DOHH2 (cell line): ENCODE data around the gene RBKS.

ENCODE experiments used
- H3F3A ChIP-seq: fragments of 200-600 bp; sonication (generic), shearing (Covaris generic); 2 replicates; pipeline ENCODE4 v1.6.0; 2016; ENCODE audit warnings: antibody characterized with exemption, mild to moderate bottlenecking; ENCODE audit not compliant: control insufficient read depth, insufficient read depth
- H3K27ac ChIP-seq: fragments of 200-600 bp; sonication (generic); 2 replicates; pipeline ENCODE4 v1.5.1; 2014; ENCODE audit warnings: low read depth, mild to moderate bottlenecking, low read length, moderate library complexity
- H3K27me3 ChIP-seq: fragments of 200-600 bp; sonication (generic); 2 replicates; pipeline ENCODE4 v1.6.1; 2014; ENCODE audit warnings: mild to moderate bottlenecking, low read length, mixed read lengths; ENCODE audit not compliant: control insufficient read depth
- H3K36me3 ChIP-seq: fragments of 200-600 bp; sonication (generic); 2 replicates; pipeline ENCODE4 v1.6.1; 2014; ENCODE audit warnings: mild to moderate bottlenecking, low read length, moderate library complexity, mixed read lengths; ENCODE audit not compliant: control insufficient read depth
- H3K4me1 ChIP-seq: fragments of 200-600 bp; sonication (generic); 2 replicates; pipeline ENCODE4 v1.6.1; 2014; ENCODE audit warnings: mild to moderate bottlenecking, low read length, mixed read lengths; ENCODE audit not compliant: control insufficient read depth
- H3K4me2 ChIP-seq: fragments of 200-600 bp; sonication (generic); 2 replicates; pipeline ENCODE4 v1.6.0; 2014; ENCODE audit warnings: mild to moderate bottlenecking, low read length, moderate library complexity
- H3K4me3 ChIP-seq: fragments of 200-600 bp; sonication (generic); 2 replicates; pipeline ENCODE4 v1.5.1; 2014; ENCODE audit warnings: mild to moderate bottlenecking, low read length, mixed read lengths
- H3K79me2 ChIP-seq: fragments of 200-600 bp; sonication (generic); 2 replicates; pipeline ENCODE4 v1.6.1; 2014; ENCODE audit warnings: mild to moderate bottlenecking, low read length, mixed read lengths; ENCODE audit not compliant: control insufficient read depth
- H3K9me2 ChIP-seq: fragments of 200-600 bp; sonication (generic); replicated peaks from 2 replicates; pipeline ENCODE4 v1.6.1; 2014; ENCODE audit warnings: mild to moderate bottlenecking, low read length, mixed read lengths; ENCODE audit not compliant: control insufficient read depth
- H3K9me3 ChIP-seq: fragments of 200-600 bp; sonication (generic); 2 replicates; pipeline ENCODE4 v1.6.1; 2014; ENCODE audit warnings: antibody characterized with exemption, low read length, mixed read lengths; ENCODE audit not compliant: control insufficient read depth, insufficient read depth
- H4K20me1 ChIP-seq: fragments of 200-600 bp; sonication (generic); 2 replicates; pipeline ENCODE4 v1.6.0; 2014; ENCODE audit warnings: low read depth, mild to moderate bottlenecking, antibody characterized with exemption, low read length, moderate library complexity; ENCODE audit not compliant: control insufficient read depth, insufficient read depth
- EZH2phosphoT487 ChIP-seq: fragments of 200-600 bp; sonication (generic); IDR thresholded peaks from 2 replicates; pipeline ENCODE4 v1.6.1; 2017; ENCODE audit warnings: borderline replicate concordance, mild to moderate bottlenecking, antibody characterized with exemption, low read length, moderate library complexity, mixed read lengths
- TF ChIP-seq, protein P1 (sequence below): fragments of 200-600 bp; sonication (generic); IDR thresholded peaks from one replicate; pipeline ENCODE4 v1.5.1; 2014; ENCODE audit warnings: antibody characterized with exemption, mild to moderate bottlenecking, low read depth, low read length; ENCODE audit not compliant: poor library complexity, severe bottlenecking

The RBKS gene

GRCh38 chr2:27888790-27889189, 1.4 kb downstream of the RBKS start:
- H3K9me3 ChIP-seq = no peaks in the 10 kb centered on the region
- H4K20me1 ChIP-seq = no peaks in the 10 kb centered on the region
- peaks cover 5% of the 10 kb centered on the region; the same call in 1 of the 2 replicates for H3F3A ChIP-seq
- H3K4me2 ChIP-seq = peak overlapping the region; percentile 81
- H3K27me3 ChIP-seq = no peaks in the 10 kb centered on the region
- H3K36me3 ChIP-seq = peaks cover 4% of the 10 kb centered on the region; the same call in 1 of the 2 replicates
- H3K4me1 ChIP-seq = peaks cover 53% of the 10 kb centered on the region
- H3K27ac ChIP-seq = no peak overlapping the region
- TF ChIP-seq, protein P1, sequence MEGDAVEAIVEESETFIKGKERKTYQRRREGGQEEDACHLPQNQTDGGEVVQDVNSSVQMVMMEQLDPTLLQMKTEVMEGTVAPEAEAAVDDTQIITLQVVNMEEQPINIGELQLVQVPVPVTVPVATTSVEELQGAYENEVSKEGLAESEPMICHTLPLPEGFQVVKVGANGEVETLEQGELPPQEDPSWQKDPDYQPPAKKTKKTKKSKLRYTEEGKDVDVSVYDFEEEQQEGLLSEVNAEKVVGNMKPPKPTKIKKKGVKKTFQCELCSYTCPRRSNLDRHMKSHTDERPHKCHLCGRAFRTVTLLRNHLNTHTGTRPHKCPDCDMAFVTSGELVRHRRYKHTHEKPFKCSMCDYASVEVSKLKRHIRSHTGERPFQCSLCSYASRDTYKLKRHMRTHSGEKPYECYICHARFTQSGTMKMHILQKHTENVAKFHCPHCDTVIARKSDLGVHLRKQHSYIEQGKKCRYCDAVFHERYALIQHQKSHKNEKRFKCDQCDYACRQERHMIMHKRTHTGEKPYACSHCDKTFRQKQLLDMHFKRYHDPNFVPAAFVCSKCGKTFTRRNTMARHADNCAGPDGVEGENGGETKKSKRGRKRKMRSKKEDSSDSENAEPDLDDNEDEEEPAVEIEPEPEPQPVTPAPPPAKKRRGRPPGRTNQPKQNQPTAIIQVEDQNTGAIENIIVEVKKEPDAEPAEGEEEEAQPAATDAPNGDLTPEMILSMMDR = no peak
- TF ChIP-seq EZH2phosphoT487 = no peak
- peaks cover 29% of the 10 kb centered on the region for H3K79me2 ChIP-seq
- H3K9me2 ChIP-seq = no peaks in the 10 kb centered on the region
- H3K4me3 ChIP-seq = peak overlapping the region; percentile 93

- TF ChIP-seq EZH2phosphoT487 = no peak
- TF ChIP-seq, protein P1 = no peak
- H4K20me1 ChIP-seq = no peaks in the 10 kb centered on the region
- H3K4me2 ChIP-seq = peak overlapping the region; percentile 14; the same call in 1 of the 2 replicates
- no peaks in the 10 kb centered on the region for H3K27me3 ChIP-seq
- H3K79me2 ChIP-seq = peaks cover 25% of the 10 kb centered on the region
- H3K27ac ChIP-seq = no peak overlapping the region
- H3K4me3 ChIP-seq = no peak overlapping the region
- no peaks in the 10 kb centered on the region for H3K9me3 ChIP-seq
- H3K9me2 ChIP-seq = no peaks in the 10 kb centered on the region
- H3F3A ChIP-seq = peaks cover 5% of the 10 kb centered on the region; the same call in 1 of the 2 replicates
- peaks cover 47% of the 10 kb centered on the region for H3K4me1 ChIP-seq
- peaks cover 4% of the 10 kb centered on the region; the same call in 1 of the 2 replicates for H3K36me3 ChIP-seq
These were observed 2.4 kb downstream of the RBKS start for GRCh38 chr2:27887830-27888229.

DNA sequence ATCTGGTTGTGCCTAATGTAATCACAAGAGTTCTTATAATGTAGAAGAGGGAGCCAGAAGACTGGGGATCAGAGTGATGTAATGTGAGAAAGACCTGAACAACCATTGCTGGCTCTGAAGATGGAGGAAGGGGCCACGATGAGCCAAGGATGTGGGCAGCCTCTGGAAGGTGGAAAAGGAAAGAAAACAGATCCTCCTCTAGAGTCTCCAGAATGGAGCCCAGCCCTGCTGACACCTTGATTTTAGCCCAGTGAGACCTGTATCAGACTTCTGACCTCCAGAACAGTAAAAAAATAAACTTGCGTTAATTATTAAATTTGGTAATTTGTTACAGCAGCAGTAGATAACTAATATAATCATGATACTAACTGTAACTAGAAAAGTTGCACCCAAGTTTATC, 3.1 kb downstream of the RBKS start:
- peaks cover 4% of the 10 kb centered on the region; the same call in 1 of the 2 replicates for H3K36me3 ChIP-seq
- H3K27ac ChIP-seq = no peak overlapping the region
- H3K4me1 ChIP-seq = peaks cover 40% of the 10 kb centered on the region
- no peaks in the 10 kb centered on the region for H3K27me3 ChIP-seq
- peaks cover 18% of the 10 kb centered on the region for H3K79me2 ChIP-seq
- H3F3A ChIP-seq = peaks cover 5% of the 10 kb centered on the region; the same call in 1 of the 2 replicates
- H3K4me2 ChIP-seq = no peak overlapping the region
- no peaks in the 10 kb centered on the region for H3K9me3 ChIP-seq
- H4K20me1 ChIP-seq = no peaks in the 10 kb centered on the region
- no peak overlapping the region for H3K4me3 ChIP-seq
- no peak for TF ChIP-seq EZH2phosphoT487
- H3K9me2 ChIP-seq = no peaks in the 10 kb centered on the region

DNA sequence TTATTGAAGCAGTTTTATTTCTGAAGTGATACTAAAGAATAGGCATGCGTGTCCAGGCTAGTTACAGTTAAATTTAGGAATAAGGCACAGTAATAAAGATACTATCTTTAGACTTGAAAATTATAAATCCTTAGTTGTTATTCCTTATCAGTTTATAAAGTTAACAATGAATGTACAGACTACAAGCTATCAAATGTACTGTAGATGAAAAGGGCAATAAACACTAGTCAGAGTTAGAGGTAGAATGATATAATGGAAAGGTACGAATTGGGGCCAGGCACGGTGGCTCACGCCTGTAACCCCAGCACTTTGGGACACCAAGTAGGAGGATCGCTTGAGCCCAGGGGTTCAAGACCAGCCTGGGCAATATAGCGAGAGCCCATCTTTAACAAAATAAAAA, 3.9 kb downstream of the RBKS start:
- TF ChIP-seq, protein P1 = no peak
- TF ChIP-seq EZH2phosphoT487 = no peak
- Histone ChIP-seq H3K9me2 (no peaks in the 10 kb centered on the region), H3K27ac (no peak overlapping the region), H3K27me3 (no peaks in the 10 kb centered on the region), H3K36me3 (peaks cover 4% of the 10 kb centered on the region; the same call in 1 of the 2 replicates), H3K9me3 (no peaks in the 10 kb centered on the region), H3K79me2 (peaks cover 10% of the 10 kb centered on the region), H3F3A (peaks cover 3% of the 10 kb centered on the region; the same call in 1 of the 2 replicates), H3K4me2 (no peak overlapping the region), H3K4me3 (no peak overlapping the region), H3K4me1 (peaks cover 32% of the 10 kb centered on the region), H4K20me1 (no peaks in the 10 kb centered on the region)
